GM12801 (cell line): ENCODE results near the gene AUH.

Experiments used
- CTCF ChIP-seq: IDR thresholded peaks from one replicate; pipeline ENCODE4 v1.5.1; 2011; ENCODE audit warnings: control low read depth; ENCODE audit not compliant: insufficient read length; ENCODE audit errors: extremely low read depth

AUH gene

GRCh38 chr9:91211919-91212318, 149.8 kb downstream of the AUH start:
- TF ChIP-seq CTCF: no peak

- no peak for TF ChIP-seq CTCF
Measured at GRCh38 chr9:91211414-91211813, 150.3 kb downstream of the AUH start.

GRCh38 chr9:91210318-91210717, 151.4 kb downstream of the AUH start:
- no peak for TF ChIP-seq CTCF

GRCh38 chr9:91208837-91209236, 152.9 kb downstream of the AUH start:
- TF ChIP-seq CTCF: no peak

- no peak for TF ChIP-seq CTCF
Measured at GRCh38 chr9:91208419-91208745, 153.3 kb downstream of the AUH start.

- TF ChIP-seq CTCF: no peak
Measured at GRCh38 chr9:91207729-91208418, 153.8 kb downstream of the AUH start.

- TF ChIP-seq CTCF: no peak
Measured at GRCh38 chr9:91207397-91207728, 154.4 kb downstream of the AUH start.

GRCh38 chr9:91206806-91207205, 154.9 kb downstream of the AUH start:
- TF ChIP-seq CTCF: no peak
